Measurements from ENCODE around the gene LDLRAD3.

Gene LDLRAD3

GRCh38 chr11:36105743-36106581 is 162.1 kb downstream of the LDLRAD3 start:
- DNase-seq (ENCODE audit: low spot score), result peak; percentile 46

GRCh38 chr11:36107547-36107946 is 163.7 kb downstream of the LDLRAD3 start:
- no peak for DNase-seq (ENCODE audit: low spot score)

GRCh38 chr11:36108881-36109589 is 165.2 kb downstream of the LDLRAD3 start:
- DNase-seq (ENCODE audit: low spot score), result no peak

- DNase-seq (ENCODE audit: low spot score), result no peak
Measured at GRCh38 chr11:36109590-36109849, 165.7 kb downstream of the LDLRAD3 start.

GRCh38 chr11:36109850-36110606 is 166.2 kb downstream of the LDLRAD3 start:
- DNase-seq (ENCODE audit: low spot score), result no peak

GRCh38 chr11:36110668-36111410 is 167.0 kb downstream of the LDLRAD3 start:
- DNase-seq (ENCODE audit: low spot score), result no peak

GRCh38 chr11:36114095-36114494 is 170.2 kb downstream of the LDLRAD3 start:
- DNase-seq (ENCODE audit: low spot score), result no peak

- no peak for DNase-seq (ENCODE audit: low spot score)
Measured at GRCh38 chr11:36115378-36115801, 171.5 kb downstream of the LDLRAD3 start.

- no peak for DNase-seq (ENCODE audit: low spot score)
Measured at GRCh38 chr11:36116161-36116560, 172.3 kb downstream of the LDLRAD3 start.

- no peak for DNase-seq (ENCODE audit: low spot score)
Measured at GRCh38 chr11:36118084-36118483, 174.2 kb downstream of the LDLRAD3 start.

GRCh38 chr11:36119300-36119699 is 175.4 kb downstream of the LDLRAD3 start:
- no peak for DNase-seq (ENCODE audit: low spot score)

- DNase-seq (ENCODE audit: low spot score), result no peak
Measured at GRCh38 chr11:36121054-36121453, 177.2 kb downstream of the LDLRAD3 start.

GRCh38 chr11:36122671-36123070 is 178.8 kb downstream of the LDLRAD3 start:
- DNase-seq (ENCODE audit: low spot score), result no peak

- DNase-seq (ENCODE audit: low spot score), result peak; percentile 73
Measured at GRCh38 chr11:36123336-36124101, 179.7 kb downstream of the LDLRAD3 start.

GRCh38 chr11:36126678-36127077 is 182.8 kb downstream of the LDLRAD3 start:
- no peak for DNase-seq (ENCODE audit: low spot score)

GRCh38 chr11:36127550-36127949 is 183.7 kb downstream of the LDLRAD3 start:
- DNase-seq (ENCODE audit: low spot score), result no peak

- no peak for DNase-seq (ENCODE audit: low spot score)
Measured at GRCh38 chr11:36129955-36130354, 186.1 kb downstream of the LDLRAD3 start.

GRCh38 chr11:36130401-36130800 is 186.5 kb downstream of the LDLRAD3 start:
- no peak for DNase-seq (ENCODE audit: low spot score)

- DNase-seq (ENCODE audit: low spot score), result peak; percentile 75
Measured at GRCh38 chr11:36131721-36132397, 188.0 kb downstream of the LDLRAD3 start.

- DNase-seq (ENCODE audit: low spot score), result no peak
Measured at GRCh38 chr11:36132940-36133339, 189.1 kb downstream of the LDLRAD3 start.

GRCh38 chr11:36135076-36135475 is 191.2 kb downstream of the LDLRAD3 start:
- no peak for DNase-seq (ENCODE audit: low spot score)

All from globus pallidus (tissue), 1 donor.